ENCODE measurements around the gene RTL9. TPM values are rescaled to one million over a fixed set of nuclear protein-coding genes. Genes with fewer than 3 reads are reported as not detected.
A peak's percentile ranks its signal among the peaks of the same experiment; 100 is the strongest.
"Not testable (repeated sequence)": the region's sequence is repeated elsewhere in the genome, so short reads cannot be mapped to it uniquely, and the experiment has no call there.

Gene RTL9
- total RNA-seq, 2 experiments from 2014 or later = not detected

GRCh38 chrX:110401135-110401534 is 42.5 kb downstream of the RTL9 start:
- H3K27me3 Mint-ChIP-seq (ENCODE audit: low read depth) = no peaks in the 10 kb centered on the region
- no peak overlapping the region for H3K4me3 Mint-ChIP-seq
- DNase-seq = peak; percentile 10
- intact Hi-C loops (cut with micrococcal nuclease) = no loop called here
- CTCF ChIA-PET = interaction anchor here (0.9 to 1.1 kb wide), 2 partner anchors 238 to 256 kb away, joined by 3 read pairs; no protein-coding TSS in a partner anchor
- no peaks in the 10 kb centered on the region for H3K4me1 Mint-ChIP-seq (ENCODE audit: low read depth)
- no peak overlapping the region for H3K27ac Mint-ChIP-seq
- H3K9me3 Mint-ChIP-seq = no peaks in the 10 kb centered on the region
- H3K36me3 Mint-ChIP-seq (ENCODE audit: low read depth) = no peaks in the 10 kb centered on the region

- no peak for DNase-seq
- H3K4me1 Mint-ChIP-seq (ENCODE audit: low read depth) = no peaks in the 10 kb centered on the region
- intact Hi-C loops (cut with micrococcal nuclease) = no loop called here
- H3K36me3 Mint-ChIP-seq (ENCODE audit: low read depth) = no peaks in the 10 kb centered on the region
- H3K9me3 Mint-ChIP-seq = no peaks in the 10 kb centered on the region
- H3K27me3 Mint-ChIP-seq (ENCODE audit: low read depth) = no peaks in the 10 kb centered on the region
- H3K4me3 Mint-ChIP-seq = no peak overlapping the region
- no peak overlapping the region for H3K27ac Mint-ChIP-seq
- CTCF ChIA-PET = interaction anchor here (0.7 to 2.1 kb wide), 5 partner anchors 11 to 246 kb away, joined by 3 to 10 read pairs (median 5); no protein-coding TSS in a partner anchor
Observed at GRCh38 chrX:110402091-110402849, 43.6 kb downstream of the RTL9 start.

GRCh38 chrX:110402850-110403221 is 44.2 kb downstream of the RTL9 start:
- Mint-ChIP-seq H3K36me3 (ENCODE audit: low read depth) (no peaks in the 10 kb centered on the region), H3K27ac (no peak overlapping the region), H3K9me3 (no peaks in the 10 kb centered on the region), H3K4me1 (ENCODE audit: low read depth) (no peaks in the 10 kb centered on the region), H3K4me3 (no peak overlapping the region), H3K27me3 (ENCODE audit: low read depth) (no peaks in the 10 kb centered on the region)
- DNase-seq = no peak
- CTCF ChIA-PET = interaction anchor here (0.7 to 2.1 kb wide), 7 partner anchors 9 to 246 kb away, joined by 3 to 10 read pairs (median 5); no protein-coding TSS in a partner anchor
- intact Hi-C loops (cut with micrococcal nuclease) = no loop called here

- no peak for DNase-seq
- Mint-ChIP-seq H3K4me1 (ENCODE audit: low read depth) (no peaks in the 10 kb centered on the region), H3K27me3 (ENCODE audit: low read depth) (no peaks in the 10 kb centered on the region), H3K4me3 (no peak overlapping the region), H3K27ac (no peak overlapping the region), H3K9me3 (no peaks in the 10 kb centered on the region), H3K36me3 (ENCODE audit: low read depth) (no peaks in the 10 kb centered on the region)
- CTCF ChIA-PET = interaction anchor here (0.7 to 2.1 kb wide), 7 partner anchors 8 to 247 kb away, joined by 3 to 10 read pairs (median 5); no protein-coding TSS in a partner anchor
- intact Hi-C loops (cut with micrococcal nuclease) = no loop called here
Observed at GRCh38 chrX:110403441-110404238, 45.0 kb downstream of the RTL9 start.

GRCh38 chrX:110404376-110404775 is 45.7 kb downstream of the RTL9 start:
- no peaks in the 10 kb centered on the region for H3K36me3 Mint-ChIP-seq (ENCODE audit: low read depth)
- H3K27ac Mint-ChIP-seq = no peak overlapping the region
- H3K9me3 Mint-ChIP-seq = no peaks in the 10 kb centered on the region
- no peaks in the 10 kb centered on the region for H3K4me1 Mint-ChIP-seq (ENCODE audit: low read depth)
- DNase-seq = no peak
- CTCF ChIA-PET = no interaction called here
- H3K4me3 Mint-ChIP-seq = no peak overlapping the region
- H3K27me3 Mint-ChIP-seq (ENCODE audit: low read depth) = no peaks in the 10 kb centered on the region
- intact Hi-C loops (cut with micrococcal nuclease) = no loop called here

- H3K4me1 Mint-ChIP-seq (ENCODE audit: low read depth); H3K4me3 Mint-ChIP-seq; H3K27ac Mint-ChIP-seq; DNase-seq; H3K9me3 Mint-ChIP-seq; intact Hi-C loops (cut with micrococcal nuclease); H3K27me3 Mint-ChIP-seq (ENCODE audit: low read depth); H3K36me3 Mint-ChIP-seq (ENCODE audit: low read depth): not testable (repeated sequence)
- CTCF ChIA-PET = interaction anchor here (1.1 to 14.9 kb wide), 2 partner anchors 242 to 260 kb away, joined by 3 to 374 read pairs; no protein-coding TSS in a partner anchor
Observed at GRCh38 chrX:110406250-110406649, 47.6 kb downstream of the RTL9 start.

- no peak for DNase-seq
- Mint-ChIP-seq H3K4me1 (ENCODE audit: low read depth) (peaks cover 2% of the 10 kb centered on the region), H3K27ac (no peak overlapping the region), H3K36me3 (ENCODE audit: low read depth) (no peaks in the 10 kb centered on the region), H3K27me3 (ENCODE audit: low read depth) (no peaks in the 10 kb centered on the region), H3K9me3 (no peaks in the 10 kb centered on the region), H3K4me3 (no peak overlapping the region)
- intact Hi-C loops (cut with micrococcal nuclease) = no loop called here
- CTCF ChIA-PET = interaction anchor here (1.2 to 14.9 kb wide), 4 partner anchors 45 to 260 kb away, joined by 3 to 374 read pairs (median 8); no protein-coding TSS in a partner anchor
Observed at GRCh38 chrX:110406822-110407221, 48.2 kb downstream of the RTL9 start.

GRCh38 chrX:110407910-110408545 is 49.4 kb downstream of the RTL9 start:
- Mint-ChIP-seq H3K4me1 (ENCODE audit: low read depth) (peaks cover 4% of the 10 kb centered on the region), H3K27ac (no peak overlapping the region), H3K36me3 (ENCODE audit: low read depth) (no peaks in the 10 kb centered on the region), H3K4me3 (no peak overlapping the region), H3K27me3 (ENCODE audit: low read depth) (no peaks in the 10 kb centered on the region), H3K9me3 (no peaks in the 10 kb centered on the region)
- CTCF ChIA-PET = interaction anchor here (0.6 to 14.9 kb wide), 11 partner anchors 11 to 321 kb away, joined by 3 to 374 read pairs (median 4); no protein-coding TSS in a partner anchor
- DNase-seq = peak; percentile 50
- intact Hi-C loops (cut with micrococcal nuclease) = loop anchor here (1.0 to 2.0 kb wide), 3 partner anchors 91 to 252 kb away; no protein-coding TSS in a partner anchor

Other genes with a start within 250 kb of the RTL9 start
- 1 to 10 TPM; 3.7 to 4.1 TPM for gene AMMECR1, start 40.8 kb upstream of the RTL9 start, total RNA-seq

All from activated naive CD4-positive, alpha-beta T cell treated with anti-CD3 and anti-CD28 coated beads for 36 hours (primary cell).